WERI-Rb-1 (cell line): ENCODE results near the gene FAM20C.

ENCODE experiments used
- DNase-seq: peaks from one replicate; pipeline ENCODE4 v3.0.0-alpha.2; 2020
- H3K27ac ChIP-seq: fragments of 250-450 bp; sonication (Bioruptor Pico); 2 replicates; pipeline ENCODE4 v1.5.1; 2020; ENCODE audit warnings: mild to moderate bottlenecking, moderate library complexity
- H3K27me3 ChIP-seq: fragments of 250-450 bp; sonication (Bioruptor Pico); 2 replicates; pipeline ENCODE4 v1.5.1; 2021; ENCODE audit warnings: mild to moderate bottlenecking, low read depth, moderate library complexity; ENCODE audit not compliant: insufficient read depth, severe bottlenecking
- H3K36me3 ChIP-seq: fragments of 250-450 bp; sonication (Bioruptor Pico); 2 replicates; pipeline ENCODE4 v1.5.1; 2020; ENCODE audit warnings: mild to moderate bottlenecking, moderate library complexity
- H3K4me3 ChIP-seq: 2 replicates; pipeline ENCODE4 v1.5.1; 2011; ENCODE audit warnings: low read depth, mild to moderate bottlenecking, control low read depth, low read length
- H3K9me3 ChIP-seq: fragments of 250-450 bp; sonication (Bioruptor Pico); 2 replicates; pipeline ENCODE4 v1.5.1; 2021; ENCODE audit warnings: mild to moderate bottlenecking, moderate library complexity; ENCODE audit not compliant: severe bottlenecking
- TF ChIP-seq, protein P1 (sequence below): IDR thresholded peaks from 2 replicates; pipeline ENCODE4 v1.5.1; 2011; ENCODE audit warnings: low read depth, mild to moderate bottlenecking, control low read depth, inconsistent platforms, low read length

FAM20C gene

DNA sequence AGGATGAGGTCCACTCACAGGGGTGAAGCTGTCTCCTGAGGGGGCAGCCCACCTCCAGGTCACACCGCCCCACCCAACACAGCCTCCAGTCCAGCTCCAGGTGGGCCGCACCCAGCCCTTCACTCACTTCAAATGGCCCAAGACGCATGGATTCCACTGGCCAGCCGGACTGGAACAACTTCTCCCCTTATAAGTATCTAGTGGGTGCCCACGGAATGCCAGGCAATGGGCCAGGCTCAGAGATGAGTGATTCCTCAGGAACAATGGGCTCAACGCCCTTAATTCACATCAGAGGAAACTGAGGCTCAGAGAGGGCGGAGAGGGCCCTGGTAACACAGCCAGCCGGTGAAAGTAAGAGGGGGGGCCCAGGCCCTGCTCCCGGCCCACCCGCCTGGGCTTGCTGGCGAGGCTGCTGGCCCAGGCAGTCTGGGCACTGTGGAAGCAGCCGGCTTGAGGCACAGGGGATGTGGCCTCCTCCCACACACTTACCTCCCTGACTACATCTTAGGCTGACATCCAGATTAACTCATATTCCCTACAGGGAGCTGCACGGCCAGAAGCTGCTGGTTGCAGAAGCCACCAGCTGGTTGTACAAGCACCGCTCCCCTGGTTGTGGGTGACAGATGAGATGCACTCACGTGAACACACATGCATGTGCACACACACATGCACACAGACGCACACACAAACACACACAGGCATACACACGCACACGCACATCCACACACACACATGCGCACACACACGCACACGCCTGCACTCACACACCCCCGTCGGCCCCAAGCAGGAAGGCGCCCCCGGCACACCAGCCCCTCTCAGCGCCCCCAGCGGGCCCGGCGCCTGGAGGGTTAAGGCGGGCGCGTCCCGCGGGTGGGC lies 1.0 kb upstream of the FAM20C start:
- peak; percentile 77 for DNase-seq
- no peaks in the 10 kb centered on the region for H3K9me3 ChIP-seq
- TF ChIP-seq, protein P1, sequence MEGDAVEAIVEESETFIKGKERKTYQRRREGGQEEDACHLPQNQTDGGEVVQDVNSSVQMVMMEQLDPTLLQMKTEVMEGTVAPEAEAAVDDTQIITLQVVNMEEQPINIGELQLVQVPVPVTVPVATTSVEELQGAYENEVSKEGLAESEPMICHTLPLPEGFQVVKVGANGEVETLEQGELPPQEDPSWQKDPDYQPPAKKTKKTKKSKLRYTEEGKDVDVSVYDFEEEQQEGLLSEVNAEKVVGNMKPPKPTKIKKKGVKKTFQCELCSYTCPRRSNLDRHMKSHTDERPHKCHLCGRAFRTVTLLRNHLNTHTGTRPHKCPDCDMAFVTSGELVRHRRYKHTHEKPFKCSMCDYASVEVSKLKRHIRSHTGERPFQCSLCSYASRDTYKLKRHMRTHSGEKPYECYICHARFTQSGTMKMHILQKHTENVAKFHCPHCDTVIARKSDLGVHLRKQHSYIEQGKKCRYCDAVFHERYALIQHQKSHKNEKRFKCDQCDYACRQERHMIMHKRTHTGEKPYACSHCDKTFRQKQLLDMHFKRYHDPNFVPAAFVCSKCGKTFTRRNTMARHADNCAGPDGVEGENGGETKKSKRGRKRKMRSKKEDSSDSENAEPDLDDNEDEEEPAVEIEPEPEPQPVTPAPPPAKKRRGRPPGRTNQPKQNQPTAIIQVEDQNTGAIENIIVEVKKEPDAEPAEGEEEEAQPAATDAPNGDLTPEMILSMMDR, result no peak
- H3K4me3 ChIP-seq, result peak overlapping the region; percentile 46
- peaks cover 16% of the 10 kb centered on the region for H3K36me3 ChIP-seq
- peak overlapping the region; percentile 82 for H3K27ac ChIP-seq
- no peaks in the 10 kb centered on the region for H3K27me3 ChIP-seq

- H3K4me3 ChIP-seq, result peak overlapping the region; percentile 56
Observed at GRCh38 chr7:192701-193480, 520 bp downstream of the FAM20C start.

GRCh38 chr7:193481-194251 lies 1.3 kb downstream of the FAM20C start:
- H3K36me3 ChIP-seq, result peaks cover 35% of the 10 kb centered on the region
- no peak overlapping the region for H3K27ac ChIP-seq

More at GRCh38 chr7:192701-193480, 520 bp downstream of the FAM20C start:
- no peak for DNase-seq
- H3K36me3 ChIP-seq, result peaks cover 31% of the 10 kb centered on the region
- no peak overlapping the region for H3K27ac ChIP-seq
- H3K27me3 ChIP-seq, result no peaks in the 10 kb centered on the region
- TF ChIP-seq, protein P1, result no peak
- no peaks in the 10 kb centered on the region for H3K9me3 ChIP-seq

DNA sequence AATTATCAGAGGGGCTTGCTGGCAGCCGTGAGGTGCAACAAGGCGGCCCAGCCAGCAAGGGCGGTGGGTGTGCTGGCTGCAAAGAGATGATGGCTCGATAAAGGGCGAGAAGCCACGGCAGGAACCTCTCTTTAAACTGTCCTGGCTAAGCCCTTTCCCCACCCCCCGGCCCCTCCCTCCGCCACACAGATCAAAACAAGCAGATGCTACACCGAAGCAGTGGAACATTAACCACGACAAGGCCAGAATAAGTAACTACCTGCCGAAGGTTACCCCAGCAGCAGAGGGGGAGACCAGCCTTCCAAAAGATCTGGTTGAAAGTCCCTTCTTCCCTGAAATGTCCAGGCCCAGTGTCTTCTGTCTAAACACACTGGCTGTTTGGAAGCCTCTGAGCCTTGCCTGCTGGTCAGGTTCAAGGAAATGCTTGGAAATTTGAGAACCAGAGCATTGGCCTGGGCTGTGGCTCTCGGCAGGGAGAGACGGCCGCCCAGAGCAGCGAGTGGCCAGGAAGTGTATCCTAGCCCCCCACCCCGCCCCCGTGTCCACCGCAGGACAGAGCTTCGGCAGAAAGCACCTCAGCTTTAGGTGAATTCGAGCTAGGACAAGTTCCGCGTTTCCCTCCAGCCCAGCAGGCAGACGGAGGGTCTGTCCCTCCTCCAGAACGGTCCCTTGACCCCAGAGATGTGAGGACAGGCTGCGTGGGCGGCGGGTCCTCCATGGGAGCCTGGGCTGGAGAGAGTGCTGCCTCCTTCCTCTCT lies 2.1 kb downstream of the FAM20C start:
- Histone ChIP-seq H3K9me3 (no peaks in the 10 kb centered on the region), H3K36me3 (peaks cover 35% of the 10 kb centered on the region), H3K27me3 (no peaks in the 10 kb centered on the region), H3K27ac (no peak overlapping the region), H3K4me3 (peak overlapping the region; percentile 56)
- TF ChIP-seq, protein P1, result no peak
- DNase-seq, result no peak

More at GRCh38 chr7:193481-194251, 1.3 kb downstream of the FAM20C start:
- Histone ChIP-seq H3K4me3 (peak overlapping the region; percentile 56), H3K27me3 (no peaks in the 10 kb centered on the region), H3K9me3 (no peaks in the 10 kb centered on the region)
- no peak for DNase-seq
- TF ChIP-seq, protein P1, result no peak
